Activated CD8-positive, alpha-beta T cell treated with anti-CD3 and anti-CD28 coated beads for 36 hours (primary cell): ENCODE results near the gene CCDC17. TPM values are rescaled to one million over a fixed set of nuclear protein-coding genes. Genes with fewer than 3 reads are reported as not detected.

Source experiments
- ATAC-seq: fragments of 200-7000 bp; cut with Tn5 transposase; one replicate; pipeline ENCODE4 v1.10.0; 2021; ENCODE audit warnings: mild to moderate bottlenecking, moderate library complexity
- CTCF ChIA-PET: fragments of 350-600 bp; sonication (Branson Sonifier 250); formaldehyde crosslinking; loops from one replicate; lab custom pipeline; 2021; ENCODE audit warnings: antibody characterized with exemption; lab: Charles Lee
- POLR2A ChIA-PET: fragments of 350-600 bp; sonication (Branson Sonifier 250); formaldehyde crosslinking; loops from one replicate; lab custom pipeline; 2021; ENCODE audit warnings: antibody characterized with exemption; lab: Charles Lee
- DNase-seq: peaks from one replicate; pipeline ENCODE4 v3.0.0-alpha.2; 2020
- H3K27ac Mint-ChIP-seq: one replicate; pipeline ENCODE4 v1.8.0; 2021; ENCODE audit warnings: mild to moderate bottlenecking, mixed read lengths
- H3K27me3 Mint-ChIP-seq: one replicate; pipeline ENCODE4 v1.8.0; 2021; ENCODE audit warnings: mixed read lengths
- H3K36me3 Mint-ChIP-seq: one replicate; pipeline ENCODE4 v1.8.0; 2021; ENCODE audit warnings: low read depth, mixed read lengths
- H3K4me1 Mint-ChIP-seq: one replicate; pipeline ENCODE4 v1.8.0; 2021; ENCODE audit warnings: low read depth, mixed read lengths
- H3K4me3 Mint-ChIP-seq: one replicate; pipeline ENCODE4 v1.8.0; 2021; ENCODE audit warnings: mild to moderate bottlenecking, moderate library complexity, mixed read lengths
- H3K9me3 Mint-ChIP-seq: one replicate; pipeline ENCODE4 v1.8.0; 2021; ENCODE audit warnings: mixed read lengths
- intact Hi-C: fragments of 100-400 bp; cut with micrococcal nuclease; formaldehyde crosslinking; loops from one replicate; pipeline ENCODE4 v1.10.0; 2022
- total RNA-seq, 2 experiments: library from RNA; stranded (reverse); gene quantifications; one replicate each; pipeline ENCODE4 v1.2.3, GENCODE V29; 2021
- TF ChIP-seq, protein P1 (sequence below): fragments of 200-600 bp; IDR thresholded peaks from one replicate; pipeline ENCODE4 v1.8.0; 2022; ENCODE audit warnings: antibody characterized with exemption, mild to moderate bottlenecking

Gene CCDC17
- total RNA-seq, 2 experiments from 2014 or later: 1.7 to 1.9 TPM

DNA sequence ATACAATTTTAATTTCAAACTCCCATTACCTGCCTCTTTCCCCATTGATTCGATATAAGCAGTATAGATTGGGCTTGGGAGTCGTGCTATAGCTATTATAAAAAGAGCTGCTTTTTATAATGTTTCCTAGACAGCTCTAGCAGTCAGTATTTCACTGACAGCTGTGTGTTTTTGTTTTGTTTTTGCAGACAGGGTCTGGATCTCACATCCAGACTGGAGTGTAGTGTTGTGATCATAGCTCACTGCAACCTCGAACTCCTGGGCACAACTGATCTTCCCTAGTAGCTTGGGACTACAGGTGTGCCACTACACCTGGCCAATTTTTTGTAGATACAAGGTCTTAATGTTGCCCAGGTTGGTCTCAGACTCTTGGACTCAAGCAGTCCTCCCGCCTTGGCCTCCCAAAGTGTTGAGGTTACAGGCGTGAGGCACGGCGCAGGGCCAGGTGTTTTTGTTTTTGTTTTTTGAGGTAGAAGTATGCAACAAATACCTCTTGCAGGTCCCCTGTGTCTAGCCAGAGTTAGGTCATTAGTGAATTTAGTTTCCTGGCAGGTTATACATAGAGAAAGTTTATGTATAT is 38.3 kb downstream of the CCDC17 start:
- ATAC-seq (no peak), DNase-seq (no peak)
- Mint-ChIP-seq H3K4me3 (peak overlapping the region; percentile 96), H3K27me3 (no peaks in the 10 kb centered on the region), H3K9me3 (no peaks in the 10 kb centered on the region), H3K36me3 (peaks cover 19% of the 10 kb centered on the region), H3K4me1 (peaks cover 32% of the 10 kb centered on the region), H3K27ac (peak overlapping the region; percentile 99)
- intact Hi-C loops: loop anchor here (10.0 kb wide), 1 partner anchor 241 kb away; the partner anchor contains the start of genes MUTYH and TOE1
- TF ChIP-seq, protein P1, sequence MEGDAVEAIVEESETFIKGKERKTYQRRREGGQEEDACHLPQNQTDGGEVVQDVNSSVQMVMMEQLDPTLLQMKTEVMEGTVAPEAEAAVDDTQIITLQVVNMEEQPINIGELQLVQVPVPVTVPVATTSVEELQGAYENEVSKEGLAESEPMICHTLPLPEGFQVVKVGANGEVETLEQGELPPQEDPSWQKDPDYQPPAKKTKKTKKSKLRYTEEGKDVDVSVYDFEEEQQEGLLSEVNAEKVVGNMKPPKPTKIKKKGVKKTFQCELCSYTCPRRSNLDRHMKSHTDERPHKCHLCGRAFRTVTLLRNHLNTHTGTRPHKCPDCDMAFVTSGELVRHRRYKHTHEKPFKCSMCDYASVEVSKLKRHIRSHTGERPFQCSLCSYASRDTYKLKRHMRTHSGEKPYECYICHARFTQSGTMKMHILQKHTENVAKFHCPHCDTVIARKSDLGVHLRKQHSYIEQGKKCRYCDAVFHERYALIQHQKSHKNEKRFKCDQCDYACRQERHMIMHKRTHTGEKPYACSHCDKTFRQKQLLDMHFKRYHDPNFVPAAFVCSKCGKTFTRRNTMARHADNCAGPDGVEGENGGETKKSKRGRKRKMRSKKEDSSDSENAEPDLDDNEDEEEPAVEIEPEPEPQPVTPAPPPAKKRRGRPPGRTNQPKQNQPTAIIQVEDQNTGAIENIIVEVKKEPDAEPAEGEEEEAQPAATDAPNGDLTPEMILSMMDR: no peak
- CTCF ChIA-PET: interaction anchor here (1.1 to 8.4 kb wide), 6 partner anchors 16 to 245 kb away, joined by 3 to 68 read pairs (median 4); partner anchors contain the start of genes CCDC163, MMACHC and MUTYH
- POLR2A ChIA-PET: interaction anchor here (0.9 to 6.2 kb wide), 19 partner anchors 9 to 863 kb away, joined by 3 to 53 read pairs (median 7); partner anchors contain the start of genes AKR1A1, GPBP1L1, MUTYH and PRDX1

DNA sequence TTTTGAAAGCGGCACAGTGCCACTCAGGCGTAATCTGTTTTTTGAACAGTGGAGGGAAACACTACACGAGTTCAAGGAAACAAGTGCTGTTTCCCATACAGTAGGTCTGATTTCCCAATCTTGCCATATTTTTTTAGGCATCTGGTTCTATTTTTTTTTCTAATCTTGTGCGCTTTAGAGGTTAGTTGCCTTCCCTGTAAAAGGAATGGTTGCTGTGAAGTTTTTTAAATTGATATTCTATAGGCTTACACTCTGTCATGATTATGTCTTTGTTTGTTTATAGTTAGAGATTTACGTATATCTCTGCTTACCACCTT is 38.8 kb downstream of the CCDC17 start:
- no peak for ATAC-seq

DNA sequence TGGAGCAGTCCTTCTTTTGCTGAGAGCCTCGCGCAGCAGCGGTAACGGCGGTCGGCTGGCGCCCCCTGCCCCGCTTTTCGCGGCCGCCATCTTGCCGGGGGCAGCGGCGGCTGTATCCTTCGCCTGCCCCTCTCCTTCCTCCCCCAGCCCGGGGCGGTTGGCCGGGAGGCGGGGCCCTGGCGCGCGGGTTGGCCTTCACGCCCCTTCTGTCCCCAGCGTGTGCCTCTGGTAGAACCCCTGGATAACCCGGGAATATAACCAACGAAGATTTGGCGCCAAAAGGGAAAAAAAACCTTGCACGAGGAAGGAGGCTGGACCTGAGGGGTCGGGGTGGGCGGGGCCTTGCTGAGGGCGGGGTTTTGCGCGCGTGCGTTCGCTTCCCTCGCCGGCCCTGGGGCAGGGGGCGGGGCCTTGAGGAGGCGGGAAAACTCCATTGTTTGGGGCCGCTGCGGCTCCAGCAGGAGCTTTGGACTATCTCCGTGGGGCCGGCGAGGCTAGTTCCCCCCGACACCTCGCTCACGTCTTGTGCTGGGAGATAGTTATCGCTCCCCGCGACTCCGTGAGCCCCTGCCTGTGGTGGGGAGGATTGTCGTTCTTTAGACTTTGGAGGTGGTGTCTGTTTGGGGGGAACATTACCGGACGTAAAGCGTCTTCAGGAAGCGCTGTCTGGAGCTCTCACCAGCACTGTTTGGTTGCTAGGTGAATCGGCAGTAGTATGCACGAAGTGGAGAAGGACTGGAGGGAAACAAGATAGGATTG is 39.3 kb downstream of the CCDC17 start:
- TF ChIP-seq, protein P1: no peak
- no peaks in the 10 kb centered on the region for H3K27me3 Mint-ChIP-seq
- peak overlapping the region; percentile 99 for H3K27ac Mint-ChIP-seq
- POLR2A ChIA-PET: interaction anchor here (0.6 to 6.2 kb wide), 23 partner anchors 9 to 257 kb away, joined by 3 to 53 read pairs (median 8); partner anchors contain the start of genes AKR1A1, GPBP1L1, MMACHC and MUTYH
- no peaks in the 10 kb centered on the region for H3K9me3 Mint-ChIP-seq
- intact Hi-C loops: loop anchor here (5.0 to 10.0 kb wide), 3 partner anchors 62 to 240 kb away; partner anchors contain the start of genes GPBP1L1, MUTYH, PRDX1 and TMEM69
- ATAC-seq: peak; percentile 56
- H3K36me3 Mint-ChIP-seq: peaks cover 17% of the 10 kb centered on the region
- CTCF ChIA-PET: interaction anchor here (1.1 to 8.4 kb wide), 5 partner anchors 15 to 244 kb away, joined by 3 to 68 read pairs (median 4); partner anchors contain the start of genes CCDC163, MMACHC and MUTYH
- DNase-seq: peak; percentile 92
- H3K4me3 Mint-ChIP-seq: peak overlapping the region; percentile 96
- peaks cover 28% of the 10 kb centered on the region for H3K4me1 Mint-ChIP-seq

More for the DNA sequence above, 38.8 kb downstream of the CCDC17 start:
- DNase-seq: no peak
- Mint-ChIP-seq H3K27ac (peak overlapping the region; percentile 99), H3K9me3 (no peaks in the 10 kb centered on the region), H3K27me3 (no peaks in the 10 kb centered on the region), H3K4me1 (peaks cover 30% of the 10 kb centered on the region), H3K4me3 (peak overlapping the region; percentile 96), H3K36me3 (peaks cover 17% of the 10 kb centered on the region)
- intact Hi-C loops: loop anchor here (10.0 kb wide), 1 partner anchor 240 kb away; the partner anchor contains the start of genes MUTYH and TOE1
- ChIA-PET POLR2A (interaction anchor here (0.6 to 6.2 kb wide), 18 partner anchors 8 to 258 kb away, joined by 3 to 53 read pairs (median 9); partner anchors contain the start of genes AKR1A1, GPBP1L1, MUTYH and PRDX1), CTCF (interaction anchor here (1.1 to 8.4 kb wide), 5 partner anchors 16 to 244 kb away, joined by 3 to 68 read pairs (median 4); partner anchors contain the start of genes CCDC163, MMACHC and MUTYH)
- TF ChIP-seq, protein P1: no peak

DNA sequence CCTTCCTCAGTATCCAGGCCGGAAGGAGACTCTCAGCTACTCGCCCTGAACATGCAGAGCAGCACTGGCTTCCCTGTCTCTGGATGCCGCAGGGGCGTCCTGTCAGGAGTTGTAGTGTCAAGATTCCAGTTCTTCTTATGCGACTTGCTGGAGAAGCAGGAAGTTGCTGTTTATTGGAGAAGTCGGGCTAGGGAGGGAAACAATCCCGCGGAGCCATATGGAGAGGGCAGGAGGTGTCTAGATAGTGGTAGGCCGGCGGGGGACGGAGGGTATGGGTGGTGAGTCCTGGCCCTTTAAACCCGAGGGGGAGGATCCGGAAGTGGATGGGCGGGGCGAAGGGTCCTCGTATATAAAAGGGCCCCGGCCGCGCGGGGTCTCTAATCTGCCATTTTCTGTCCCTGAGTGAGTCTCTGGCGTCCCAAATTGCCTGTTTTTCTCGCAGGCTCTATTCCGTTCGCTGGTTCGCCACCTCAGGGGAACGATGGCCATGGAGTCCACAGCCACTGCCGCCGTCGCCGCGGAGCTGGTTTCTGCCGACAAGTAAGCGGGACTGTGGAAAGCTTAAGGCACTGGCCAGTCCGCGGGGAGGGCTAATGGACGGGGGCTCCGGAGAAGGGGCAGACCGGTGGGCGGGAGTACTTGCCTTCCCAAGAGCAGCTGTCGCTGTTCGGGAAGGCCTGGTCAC is 40.0 kb downstream of the CCDC17 start, which contains the start of gene NASP:
Gene NASP (plus strand): TSS at position 376 of the 685 bp plus-strand sequence. CDS start 106 bp downstream, at position 482.
- CTCF ChIA-PET: interaction anchor here (1.8 to 8.4 kb wide), 3 partner anchors 14 to 243 kb away, joined by 5 to 68 read pairs (median 11); partner anchors contain the start of gene MUTYH
- peak within 1 kb of the TSS; percentile 96 for H3K4me3 Mint-ChIP-seq
- intact Hi-C loops: loop anchor here (5.0 to 10.0 kb wide), 3 partner anchors 62 to 239 kb away; partner anchors contain the start of genes GPBP1L1, MUTYH, PRDX1 and TMEM69
- no peaks in the 10 kb centered on the region for H3K9me3 Mint-ChIP-seq
- TF ChIP-seq, protein P1: no peak
- POLR2A ChIA-PET: interaction anchor here (0.7 to 6.2 kb wide), 25 partner anchors 9 to 952 kb away, joined by 3 to 53 read pairs (median 6); partner anchors contain the start of genes AKR1A1, GPBP1L1, MMACHC and MUTYH
- H3K27me3 Mint-ChIP-seq: no peaks in the 10 kb centered on the region
- H3K4me1 Mint-ChIP-seq: peaks cover 22% of the 10 kb centered on the region
- peaks cover 17% of the 10 kb centered on the region for H3K36me3 Mint-ChIP-seq
- DNase-seq (peak; percentile 93), ATAC-seq (peak; percentile 65)
- H3K27ac Mint-ChIP-seq: peak within 1 kb of the TSS; percentile 99
